NCI-H2171 (cell line): ENCODE measurements around the gene SPAG17.

Source experiments
- DNase-seq: peaks from one replicate; lab custom pipeline; 2025; lab: John Stamatoyannopoulos, UW

The SPAG17 gene

DNA sequence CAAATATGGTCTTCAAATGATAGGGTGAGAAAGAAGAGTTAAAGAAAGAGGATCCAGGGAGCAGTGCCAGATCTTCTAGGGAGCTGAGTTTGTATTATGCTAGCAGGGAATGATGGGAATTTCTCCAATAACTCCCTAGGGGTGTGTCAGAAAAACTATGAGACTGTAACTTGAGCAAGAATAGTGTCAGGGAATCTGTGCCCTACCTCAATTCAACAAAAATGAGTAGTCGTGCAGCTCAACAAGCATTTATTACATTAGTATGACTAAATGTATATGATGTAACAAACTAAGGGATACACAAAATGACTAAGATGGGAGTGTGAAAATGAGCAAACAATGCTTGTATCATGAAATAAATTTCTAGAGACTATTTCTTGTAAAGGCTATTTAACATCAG, 24.2 kb downstream of the SPAG17 start:
- DNase-seq = no peak

DNA sequence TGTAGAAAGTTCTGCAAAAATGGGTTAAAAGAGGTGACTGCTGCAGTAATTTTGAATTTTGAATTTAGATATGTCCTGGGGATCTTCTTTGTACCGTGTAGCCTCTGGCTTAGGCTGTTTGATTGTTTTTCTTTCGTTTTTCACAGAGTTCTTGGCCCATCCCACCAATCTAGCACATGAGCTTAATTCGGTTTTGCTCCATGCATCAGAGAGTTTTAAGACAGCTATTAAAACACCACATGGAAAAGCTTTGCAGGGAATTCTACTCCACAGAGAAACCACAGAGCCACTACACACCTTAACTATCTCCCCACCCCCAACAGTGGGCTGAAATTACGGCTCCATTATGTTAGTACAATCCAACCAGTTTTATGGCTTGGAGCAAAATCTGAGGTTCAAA, 25.5 kb downstream of the SPAG17 start:
- DNase-seq = no peak

DNA sequence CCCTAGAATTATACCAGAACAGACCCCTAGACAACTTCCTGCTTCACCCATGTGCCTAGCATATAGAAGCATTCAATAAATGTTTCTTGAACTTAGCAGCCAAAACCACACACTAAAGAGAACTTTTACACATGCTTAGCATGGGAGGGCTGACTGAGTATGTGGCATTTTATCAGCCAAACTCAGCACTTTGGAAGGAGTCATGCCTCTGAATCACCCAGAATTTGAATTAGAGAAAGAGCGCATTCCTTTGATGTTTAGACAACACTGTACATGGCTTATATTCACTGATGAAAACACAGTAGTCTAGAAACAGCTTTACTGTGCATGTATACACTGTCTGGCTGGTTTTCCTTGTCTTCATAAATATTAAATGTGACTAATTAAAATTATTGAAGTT, 26.1 kb downstream of the SPAG17 start:
- DNase-seq = no peak

DNA sequence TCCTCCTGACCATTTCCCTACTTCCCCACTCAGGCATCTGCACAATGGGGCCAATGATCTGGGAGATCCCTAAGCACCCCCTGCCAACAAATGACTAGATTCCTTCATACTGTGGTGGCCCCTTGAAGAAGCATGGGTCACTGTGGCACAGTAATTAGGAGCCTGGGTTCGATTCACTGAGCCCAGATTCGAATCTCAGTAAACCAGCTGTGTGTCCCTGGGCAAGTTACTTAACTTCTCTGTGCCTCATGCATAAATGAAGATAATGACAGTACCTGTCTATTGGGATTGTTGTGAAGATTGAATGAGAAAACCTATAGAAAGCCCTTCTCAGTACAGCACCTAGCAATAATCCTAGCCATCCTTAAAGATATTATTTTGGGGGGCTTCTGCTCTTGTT, 27.5 kb downstream of the SPAG17 start:
- DNase-seq = no peak

GRCh38 chr1:118155106-118155505, 29.9 kb downstream of the SPAG17 start:
- DNase-seq = no peak

DNA sequence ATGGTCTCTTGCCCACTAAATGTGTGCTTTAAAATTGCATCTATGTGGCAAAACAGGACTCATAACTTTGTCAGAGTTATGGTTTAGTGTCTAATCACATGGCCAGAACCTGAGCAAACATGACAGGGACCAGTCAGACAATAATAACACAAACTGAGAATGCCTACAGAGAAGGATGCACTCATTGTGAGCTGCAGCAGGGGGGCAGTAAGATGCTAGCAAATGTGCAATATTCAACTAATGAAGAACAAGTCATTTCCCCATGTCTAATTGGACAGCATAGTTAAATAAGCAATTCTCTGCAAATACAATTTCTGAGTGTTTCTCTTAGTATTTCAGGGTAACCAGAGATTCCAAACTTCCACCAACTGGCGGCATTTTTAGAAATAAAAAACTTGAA, 30.8 kb downstream of the SPAG17 start:
- no peak for DNase-seq

- peak; percentile 10 for DNase-seq
Measured at GRCh38 chr1:118151312-118151937, 33.6 kb downstream of the SPAG17 start.

DNA sequence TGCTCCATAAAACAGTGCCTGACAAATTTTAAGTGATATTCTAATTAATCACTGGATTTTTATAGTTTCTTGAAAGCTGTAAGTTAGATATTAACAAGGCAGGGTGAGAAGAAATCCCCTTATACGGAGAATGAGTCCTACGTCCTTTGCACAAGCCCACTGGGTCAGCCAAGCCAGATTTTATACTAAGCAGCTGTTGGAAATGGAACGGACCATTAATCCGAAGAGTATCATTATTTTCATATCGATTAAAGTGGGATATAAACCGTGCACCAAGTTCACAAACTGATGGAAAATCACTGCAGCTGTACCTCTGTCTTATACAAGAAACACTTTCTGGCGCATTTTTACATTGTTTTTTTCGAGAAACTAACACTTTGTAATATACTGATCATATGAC, 35.2 kb downstream of the SPAG17 start:
- DNase-seq = no peak

GRCh38 chr1:118148034-118148433, 37.0 kb downstream of the SPAG17 start:
- DNase-seq = no peak

DNA sequence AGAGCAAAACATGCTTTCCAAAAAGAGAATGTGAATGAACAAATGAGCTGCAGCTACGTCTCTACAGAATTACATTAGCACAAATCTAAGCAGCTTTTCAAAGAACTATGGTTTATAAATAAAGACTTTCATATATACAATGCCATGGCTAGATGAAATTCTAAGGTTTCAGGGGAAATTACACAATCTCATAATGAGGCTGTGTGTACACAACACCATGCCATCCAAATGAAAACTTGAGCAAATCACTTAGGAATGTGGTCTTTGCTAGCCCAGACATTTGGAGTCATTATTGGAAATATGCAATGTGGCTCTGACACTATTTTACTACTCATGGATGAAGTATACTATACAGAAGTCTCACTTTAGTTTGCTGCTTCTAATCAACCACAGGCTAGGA, 37.5 kb downstream of the SPAG17 start:
- DNase-seq = no peak

DNA sequence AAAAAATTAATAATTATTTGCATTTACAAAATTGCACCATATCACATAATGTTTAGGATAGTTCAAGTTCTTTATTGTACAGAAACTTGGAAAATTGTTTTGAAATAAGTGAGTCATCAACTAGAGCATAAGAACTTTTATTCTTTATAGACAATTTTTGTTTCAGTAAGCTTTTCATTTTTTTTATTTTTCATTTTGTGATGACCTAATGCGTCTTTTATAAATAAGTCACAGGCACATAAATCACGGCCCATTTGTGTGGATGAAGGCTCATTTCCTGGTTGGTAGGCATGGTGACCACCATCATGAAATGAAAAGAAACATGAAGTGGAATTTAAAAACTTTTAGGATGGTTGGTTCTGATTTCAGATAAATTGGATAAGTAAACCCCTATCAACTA, 39.3 kb downstream of the SPAG17 start:
- DNase-seq = no peak

DNA sequence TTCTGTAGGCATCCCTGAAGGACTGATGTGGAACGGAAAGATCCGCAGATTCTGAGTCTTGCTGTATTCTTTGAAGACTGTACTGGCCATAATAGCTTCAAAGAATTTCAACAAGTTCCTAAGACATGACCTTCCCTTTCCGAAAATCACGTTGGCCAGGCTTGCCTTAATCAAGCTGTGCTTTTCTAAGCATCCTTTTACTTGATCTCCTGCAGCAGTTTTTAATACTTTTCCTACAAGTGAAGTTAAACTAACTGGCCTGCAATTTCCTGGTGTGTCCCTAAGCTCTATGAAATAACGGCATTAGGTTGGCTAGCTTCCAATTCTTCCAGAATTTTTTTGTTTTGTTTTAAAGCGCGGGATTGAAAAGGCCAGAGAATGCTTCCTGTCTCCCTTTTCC, 40.3 kb downstream of the SPAG17 start:
- DNase-seq = no peak

DNA sequence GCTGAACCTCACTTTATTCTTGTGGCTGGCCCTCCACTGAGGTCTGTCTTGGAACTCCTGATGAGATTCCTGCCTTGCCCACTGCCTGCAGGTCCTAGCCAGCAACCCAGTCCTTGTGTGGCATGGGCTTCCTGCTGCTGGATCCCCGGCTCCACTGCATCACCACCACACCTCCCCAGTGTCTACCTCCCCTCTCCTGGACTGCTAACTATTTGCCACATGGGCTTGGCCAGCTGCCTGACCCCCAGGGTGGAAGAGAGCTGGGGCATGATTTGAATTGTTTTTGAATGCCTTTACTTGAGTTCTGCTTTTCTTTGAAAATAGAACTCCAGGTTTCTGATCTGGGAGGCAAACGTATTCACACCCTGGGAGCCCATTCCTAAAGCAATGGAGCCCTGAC, 41.2 kb downstream of the SPAG17 start:
- no peak for DNase-seq

- no peak for DNase-seq
Measured at GRCh38 chr1:118143121-118143520, 41.9 kb downstream of the SPAG17 start.

DNA sequence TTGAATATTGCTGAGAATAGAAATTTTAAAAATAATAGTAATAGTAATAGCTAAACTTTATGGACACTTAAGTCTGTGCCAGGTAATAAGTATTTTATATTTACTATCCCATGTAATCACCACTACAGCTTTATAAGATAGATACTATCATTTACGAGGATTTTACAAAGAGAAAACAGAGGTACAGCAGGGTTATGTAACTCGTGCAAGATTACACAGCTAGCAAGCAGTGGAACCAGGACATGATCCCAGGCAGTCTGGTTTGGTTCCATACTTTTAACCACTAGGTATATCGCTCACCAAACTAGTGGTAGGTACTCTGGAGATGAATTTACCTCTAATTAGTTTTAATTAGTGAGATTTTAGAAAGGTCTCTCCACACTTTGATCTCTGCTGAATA, 42.5 kb downstream of the SPAG17 start:
- no peak for DNase-seq

DNA sequence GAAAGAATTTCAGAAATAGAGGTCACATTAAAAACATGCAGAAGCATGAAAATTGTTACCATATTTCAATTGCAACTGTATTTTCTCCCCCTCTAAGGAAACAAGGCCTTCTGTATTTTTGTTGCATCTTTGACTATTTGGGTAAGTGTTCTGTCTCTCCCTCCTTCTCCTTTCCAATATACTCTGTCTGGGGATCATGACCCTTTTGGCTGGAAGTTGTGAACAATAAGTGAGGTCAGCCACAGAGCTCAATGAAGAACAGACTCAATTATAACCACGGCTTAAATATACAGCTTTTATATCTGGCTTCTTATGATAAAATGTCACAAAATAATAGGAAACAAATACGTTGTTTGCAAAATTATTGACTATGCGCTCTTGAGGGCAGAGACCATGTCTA, 47.1 kb downstream of the SPAG17 start:
- DNase-seq = no peak

- no peak for DNase-seq
Measured at GRCh38 chr1:118136187-118136941, 48.7 kb downstream of the SPAG17 start.

- no peak for DNase-seq
Measured at GRCh38 chr1:118132000-118132399, 53.0 kb downstream of the SPAG17 start.

- DNase-seq = no peak
Measured at GRCh38 chr1:118128761-118129160, 56.3 kb downstream of the SPAG17 start.

DNA sequence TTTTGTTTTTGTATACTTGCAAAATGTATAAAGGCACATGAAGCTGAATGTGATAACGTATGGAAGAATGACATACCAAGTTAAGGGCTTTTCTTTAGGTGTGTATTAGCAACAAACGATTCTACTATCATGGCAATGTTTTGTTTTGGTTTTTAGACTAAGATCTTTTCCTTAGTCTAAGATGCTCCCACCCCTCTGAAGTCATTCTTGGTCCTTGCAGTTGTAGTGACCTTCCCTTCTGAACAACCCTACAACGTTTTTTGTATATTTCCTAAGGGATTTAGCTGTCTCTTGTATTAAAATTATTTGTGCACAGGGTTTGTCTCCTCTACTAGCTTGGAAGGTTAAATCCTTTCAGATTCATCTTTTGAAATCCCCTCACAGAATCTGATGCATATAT, 61.0 kb downstream of the SPAG17 start:
- no peak for DNase-seq

GRCh38 chr1:118123116-118123839, 61.8 kb downstream of the SPAG17 start:
- no peak for DNase-seq

DNA sequence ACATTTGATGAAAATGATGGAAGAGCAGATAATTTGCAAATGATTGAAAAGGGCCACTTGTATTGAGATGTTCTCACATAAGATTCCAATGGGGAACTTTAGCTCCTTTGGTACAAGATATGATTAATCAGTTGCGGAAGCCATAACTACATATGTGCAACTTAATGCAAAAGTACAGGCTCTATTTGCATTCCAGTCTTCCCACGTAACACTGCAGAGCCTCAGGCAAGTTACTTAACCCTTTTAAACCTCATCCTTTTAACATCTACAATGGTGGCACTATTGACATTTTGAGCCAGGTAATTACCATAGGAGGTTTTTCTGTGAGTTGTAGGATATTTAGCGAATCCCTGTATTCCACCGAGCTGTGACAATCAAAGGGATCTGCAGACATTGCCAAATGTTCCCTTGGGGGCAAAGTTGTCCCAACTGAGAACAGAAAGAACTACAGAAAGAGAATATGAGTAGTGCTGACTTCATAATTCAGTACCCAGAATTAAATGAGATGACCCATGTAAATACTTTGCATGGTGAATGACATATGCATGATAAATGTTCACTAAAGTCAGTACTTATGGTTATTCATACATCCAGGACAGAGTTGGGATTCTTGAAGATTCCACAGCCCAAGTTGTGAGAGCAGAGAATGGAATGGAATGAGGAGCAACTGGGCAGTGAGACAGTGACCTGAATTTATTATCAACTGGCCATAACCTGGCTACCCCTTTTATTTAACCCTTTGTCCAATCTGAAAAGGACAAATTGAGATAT, 62.6 kb downstream of the SPAG17 start:
- no peak for DNase-seq
